ENCODE data around the gene ING5.

DNA sequence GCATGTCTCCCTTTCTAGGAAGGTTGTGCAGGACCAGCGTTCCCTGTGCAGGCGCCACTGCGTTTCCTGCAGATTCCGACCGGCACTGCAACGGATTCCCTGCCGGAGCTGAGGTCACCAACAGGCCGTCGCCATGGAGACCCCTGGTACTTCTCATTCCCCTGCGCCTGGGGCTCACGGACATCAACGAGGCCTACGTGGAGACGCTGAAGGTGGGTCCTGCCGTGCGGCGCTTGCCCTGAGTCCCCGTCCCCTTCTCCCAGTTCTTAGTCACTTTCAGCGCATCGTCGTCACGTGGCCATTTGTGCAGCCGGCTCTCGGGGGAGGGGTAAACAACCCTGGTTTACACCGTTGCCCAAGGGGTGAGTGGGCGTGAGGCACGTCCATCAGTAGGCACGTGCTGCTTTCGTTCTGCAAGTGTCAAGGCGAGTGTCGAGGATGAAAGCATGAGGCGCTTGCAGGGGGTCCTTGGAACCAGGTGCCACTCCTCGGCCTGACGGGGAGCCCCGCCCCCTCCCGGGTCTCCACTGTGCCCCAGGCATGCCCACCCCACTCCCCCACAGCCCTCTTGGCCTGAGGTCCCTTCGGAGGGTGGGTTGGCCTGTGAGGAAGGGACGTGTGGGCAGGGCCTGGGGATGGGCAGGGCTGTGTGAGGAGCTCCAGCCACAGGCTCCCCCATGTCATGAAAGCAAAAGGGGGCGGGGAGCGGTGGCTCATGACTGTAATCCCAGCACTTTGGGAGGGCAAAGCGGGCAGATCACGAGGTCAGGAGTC is 35.0 kb upstream of the ING5 start:
- TF ChIP-seq, protein P1, sequence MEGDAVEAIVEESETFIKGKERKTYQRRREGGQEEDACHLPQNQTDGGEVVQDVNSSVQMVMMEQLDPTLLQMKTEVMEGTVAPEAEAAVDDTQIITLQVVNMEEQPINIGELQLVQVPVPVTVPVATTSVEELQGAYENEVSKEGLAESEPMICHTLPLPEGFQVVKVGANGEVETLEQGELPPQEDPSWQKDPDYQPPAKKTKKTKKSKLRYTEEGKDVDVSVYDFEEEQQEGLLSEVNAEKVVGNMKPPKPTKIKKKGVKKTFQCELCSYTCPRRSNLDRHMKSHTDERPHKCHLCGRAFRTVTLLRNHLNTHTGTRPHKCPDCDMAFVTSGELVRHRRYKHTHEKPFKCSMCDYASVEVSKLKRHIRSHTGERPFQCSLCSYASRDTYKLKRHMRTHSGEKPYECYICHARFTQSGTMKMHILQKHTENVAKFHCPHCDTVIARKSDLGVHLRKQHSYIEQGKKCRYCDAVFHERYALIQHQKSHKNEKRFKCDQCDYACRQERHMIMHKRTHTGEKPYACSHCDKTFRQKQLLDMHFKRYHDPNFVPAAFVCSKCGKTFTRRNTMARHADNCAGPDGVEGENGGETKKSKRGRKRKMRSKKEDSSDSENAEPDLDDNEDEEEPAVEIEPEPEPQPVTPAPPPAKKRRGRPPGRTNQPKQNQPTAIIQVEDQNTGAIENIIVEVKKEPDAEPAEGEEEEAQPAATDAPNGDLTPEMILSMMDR (IDR thresholded peaks at IDR 0.05; ENCODE audit: borderline replicate concordance, extremely low read depth, low read length, poor library complexity, severe bottlenecking): no peak
- no peak for TF ChIP-seq EZH2 (IDR thresholded peaks at IDR 0.05; ENCODE audit: borderline replicate concordance, low read depth, low read length, severe bottlenecking)
